Loucy (cell line): ENCODE data around the gene GOLGA6L4.
"Not testable (repeated sequence)": the region's sequence is repeated elsewhere in the genome, so short reads cannot be mapped to it uniquely, and the experiment has no call there.

Experiments used
- H2AFZ ChIP-seq: fragments of 200-600 bp; sonication (generic); 2 replicates; pipeline ENCODE4 v1.6.0; 2016; ENCODE audit warnings: antibody characterized with exemption, mild to moderate bottlenecking, low read length, moderate library complexity
- H3F3A ChIP-seq: fragments of 200-600 bp; 2 replicates; pipeline ENCODE4 v1.6.0; 2016; ENCODE audit warnings: antibody characterized with exemption, low read depth, mild to moderate bottlenecking
- H3K27me3 ChIP-seq: fragments of 200-600 bp; sonication (generic); 2 replicates; pipeline ENCODE4 v1.6.1; 2014; ENCODE audit warnings: low read length, mild to moderate bottlenecking; ENCODE audit not compliant: insufficient read depth, poor library complexity, severe bottlenecking
- H3K36me3 ChIP-seq: fragments of 200-600 bp; sonication (generic); 2 replicates; pipeline ENCODE4 v1.6.1; 2016; ENCODE audit warnings: low read length; ENCODE audit not compliant: insufficient read depth
- H3K4me1 ChIP-seq: fragments of 200-600 bp; sonication (generic); 2 replicates; pipeline ENCODE4 v1.5.1; 2014; ENCODE audit warnings: low read length, mild to moderate bottlenecking; ENCODE audit not compliant: insufficient read depth, poor library complexity, severe bottlenecking
- H3K4me2 ChIP-seq: fragments of 200-600 bp; sonication (generic); 2 replicates; pipeline ENCODE4 v1.6.0; 2014; ENCODE audit warnings: antibody characterized with exemption, low read length, low read depth, mild to moderate bottlenecking; ENCODE audit not compliant: poor library complexity, severe bottlenecking
- H3K4me3 ChIP-seq: fragments of 200-600 bp; sonication (generic); 2 replicates; pipeline ENCODE4 v1.5.1; 2014; ENCODE audit warnings: low read length, mild to moderate bottlenecking, mixed read lengths; ENCODE audit not compliant: poor library complexity, severe bottlenecking
- H3K79me2 ChIP-seq: fragments of 200-600 bp; sonication (generic); 2 replicates; pipeline ENCODE4 v1.6.1; 2014; ENCODE audit warnings: low read length; ENCODE audit not compliant: insufficient read depth
- H3K9ac ChIP-seq: fragments of 200-600 bp; sonication (generic); 2 replicates; pipeline ENCODE4 v1.6.0; 2014; ENCODE audit warnings: mild to moderate bottlenecking, low read depth, low read length, moderate library complexity; ENCODE audit not compliant: poor library complexity, severe bottlenecking
- H3K9me2 ChIP-seq: fragments of 200-600 bp; sonication (generic); replicated peaks from 2 replicates; pipeline ENCODE4 v1.6.1; 2016; ENCODE audit warnings: low read depth, low read length, mixed read lengths
- H3K9me3 ChIP-seq: fragments of 200-600 bp; sonication (generic); 2 replicates; pipeline ENCODE4 v1.6.1; 2014; ENCODE audit warnings: mild to moderate bottlenecking, antibody characterized with exemption, low read length, low read depth; ENCODE audit not compliant: insufficient read depth
- H4K20me1 ChIP-seq: fragments of 200-600 bp; sonication (generic); 2 replicates; pipeline ENCODE4 v1.6.0; 2014; ENCODE audit warnings: antibody characterized with exemption, low read length, mild to moderate bottlenecking; ENCODE audit not compliant: insufficient read depth, poor library complexity, severe bottlenecking

GOLGA6L4 gene

DNA sequence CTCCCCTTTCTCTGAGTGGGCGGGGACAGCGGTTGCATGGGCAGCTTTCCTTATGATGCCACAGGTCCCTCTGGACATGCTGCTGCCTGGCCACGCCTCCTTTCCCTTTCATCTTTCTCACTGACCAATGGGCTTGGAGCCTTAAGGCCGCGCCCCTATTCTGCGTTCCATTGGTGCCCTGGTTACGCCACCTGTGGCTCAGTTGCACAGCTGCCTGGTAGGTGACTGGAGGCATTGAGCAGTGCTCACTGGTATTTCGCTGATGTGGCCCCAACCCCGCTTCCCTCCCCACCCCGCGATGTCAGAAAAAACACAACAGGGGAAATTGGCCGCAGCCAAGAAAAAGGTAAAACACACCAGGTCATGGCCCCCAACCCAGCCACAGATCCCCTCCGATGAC is at the start of gene GOLGA6L4:
GOLGA6L4 (plus strand) TSS at position 201 of the 400 bp plus-strand sequence; CDS start at position 263, 62 bp downstream.
- not testable (repeated sequence) for H3K27me3 ChIP-seq, H3K9me2 ChIP-seq, H3K4me2 ChIP-seq, H3K36me3 ChIP-seq, H3K4me1 ChIP-seq, H3K9me3 ChIP-seq, H3K79me2 ChIP-seq, H3F3A ChIP-seq, H4K20me1 ChIP-seq, H3K9ac ChIP-seq, H2AFZ ChIP-seq, H3K4me3 ChIP-seq

DNA sequence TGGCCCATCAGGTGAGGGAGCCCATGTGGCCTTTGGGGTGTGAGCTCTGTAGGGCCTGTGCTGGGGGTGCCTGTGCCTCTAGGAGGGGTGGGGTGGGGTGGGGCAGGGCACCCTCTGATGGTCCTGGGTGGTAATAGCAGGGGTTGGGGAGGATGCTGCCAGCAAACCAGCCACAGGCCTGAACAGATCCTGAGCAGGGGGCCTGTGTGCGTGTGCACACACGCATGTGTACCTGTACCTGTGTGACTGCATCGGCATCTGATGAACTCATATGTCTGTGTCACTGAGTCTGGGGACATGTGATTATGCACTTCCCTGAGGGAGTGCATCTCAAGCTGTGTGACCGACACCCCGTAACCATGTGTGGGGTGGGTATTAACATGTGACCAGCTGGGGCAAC is 42.6 kb upstream of the GOLGA6L4 start:
- H3K36me3 ChIP-seq, H3K79me2 ChIP-seq, H3K9me2 ChIP-seq, H3K4me2 ChIP-seq, H3K27me3 ChIP-seq, H3K9ac ChIP-seq, H3F3A ChIP-seq, H4K20me1 ChIP-seq, H3K9me3 ChIP-seq, H3K4me1 ChIP-seq, H3K4me3 ChIP-seq, H2AFZ ChIP-seq: not testable (repeated sequence)

GRCh38 chr15:84195603-84196002 is 40.0 kb upstream of the GOLGA6L4 start:
- not testable (repeated sequence) for H3K4me2 ChIP-seq, H2AFZ ChIP-seq, H3K9ac ChIP-seq, H3K4me3 ChIP-seq, H3K27me3 ChIP-seq, H4K20me1 ChIP-seq, H3K4me1 ChIP-seq, H3K36me3 ChIP-seq, H3K9me2 ChIP-seq, H3K79me2 ChIP-seq, H3K9me3 ChIP-seq, H3F3A ChIP-seq

GRCh38 chr15:84196530-84197188 is 38.9 kb upstream of the GOLGA6L4 start:
- not testable (repeated sequence) for H3K4me2 ChIP-seq, H3K9ac ChIP-seq, H4K20me1 ChIP-seq, H3K4me3 ChIP-seq, H3K9me2 ChIP-seq, H3K9me3 ChIP-seq, H2AFZ ChIP-seq, H3K4me1 ChIP-seq, H3K36me3 ChIP-seq, H3K79me2 ChIP-seq, H3F3A ChIP-seq, H3K27me3 ChIP-seq

- H3K36me3 ChIP-seq, H3K4me2 ChIP-seq, H2AFZ ChIP-seq, H3K9me2 ChIP-seq, H3F3A ChIP-seq, H3K79me2 ChIP-seq, H3K27me3 ChIP-seq, H3K4me3 ChIP-seq, H3K9ac ChIP-seq, H3K4me1 ChIP-seq, H4K20me1 ChIP-seq, H3K9me3 ChIP-seq: not testable (repeated sequence)
These were observed 35.7 kb upstream of the GOLGA6L4 start for GRCh38 chr15:84199865-84200264.

- not testable (repeated sequence) for H4K20me1 ChIP-seq, H3K9me3 ChIP-seq, H3K4me1 ChIP-seq, H3K4me3 ChIP-seq, H3K27me3 ChIP-seq, H3K9ac ChIP-seq, H3K9me2 ChIP-seq, H3K79me2 ChIP-seq, H2AFZ ChIP-seq, H3F3A ChIP-seq, H3K36me3 ChIP-seq, H3K4me2 ChIP-seq
These were observed 10.9 kb downstream of the GOLGA6L4 start for GRCh38 chr15:84246441-84246840.
